Sigmoid colon (tissue), 7 donors: Measurements from ENCODE around the gene COL1A1. TPM values are rescaled to one million over a fixed set of nuclear protein-coding genes. Genes with fewer than 3 reads are reported as not detected.

Experiments
- DNase-seq: peaks from one replicate; pipeline ENCODE4 v3.0.0-alpha.2; 2019
- H3K27ac ChIP-seq, 4 donors: fragments of 200-600 bp; sonication (generic); one replicate each; pipeline ENCODE4 v1.5.1; 2016 to 2019; ENCODE audit warnings: mild to moderate bottlenecking in 1 of 4
- H3K27me3 ChIP-seq, 3 donors: fragments of 200-600 bp; sonication (generic); one replicate each; pipeline ENCODE4 v1.5.1; 2019; ENCODE audit warnings: mild to moderate bottlenecking in 1 of 3
- H3K36me3 ChIP-seq, 4 donors: fragments of 200-600 bp; sonication (generic); one replicate each; pipeline ENCODE4 v1.5.1; 2016 to 2019
- H3K4me1 ChIP-seq, 4 donors: fragments of 200-600 bp; sonication (generic); one replicate each; pipeline ENCODE4 v1.5.1; 2017 to 2019
- H3K4me3 ChIP-seq, 4 donors: fragments of 200-600 bp; sonication (generic); one replicate each; pipeline ENCODE4 v1.5.1; 2017 to 2019; ENCODE audit warnings: mild to moderate bottlenecking in 2 of 4, moderate library complexity in 1 of 4
- H3K9me3 ChIP-seq, 4 donors: fragments of 200-600 bp in 3 of 4; sonication (generic) in 3 of 4; one replicate each; pipeline versions ENCODE4 v1.5.1 to v1.6.1; 2013 to 2019
- EP300 ChIP-seq, 4 donors: sonication (generic); formaldehyde crosslinking; IDR thresholded peaks; one replicate each; pipeline ENCODE4 v1.6.1; 2017; ENCODE audit warnings: antibody characterized with exemption in 4 of 4
- POLR2A ChIP-seq, 2 donors: fragments of 450-650 bp; IDR thresholded peaks; one replicate each; pipeline ENCODE4 v1.6.1; 2016; ENCODE audit warnings: antibody characterized with exemption in 2 of 2, mild to moderate bottlenecking in 2 of 2, moderate library complexity in 2 of 2
- POLR2AphosphoS5 ChIP-seq, 4 donors: sonication (generic); formaldehyde crosslinking; IDR thresholded peaks; one replicate each; pipeline ENCODE4 v1.6.1; 2017; ENCODE audit warnings: antibody characterized with exemption in 4 of 4
- WGBS, 2 donors: extraction: QIAGEN DNeasy Blood & Tissue Kit; methylation state at CpG; one replicate each; pipeline ENCODE4 v1.1.7; 2013; 5-methylcytosine and 5-hydroxymethylcytosine counted together
- intact Hi-C: fragments of 100-400 bp; cut with DNase I; formaldehyde crosslinking; loops from one replicate; pipeline ENCODE4 v1.15.1; 2023
- polyA plus RNA-seq, 3 donors: library from polyadenylated mRNA; stranded (reverse); fragments of 200-250 nt; gene quantifications; one replicate each; pipeline ENCODE4 v1.2.3, GENCODE V29; 2013
- total RNA-seq, 4 donors: library from RNA; depleted of rRNA; stranded (reverse); fragments of >200 nt; gene quantifications; one replicate each; pipeline ENCODE4 v1.1.0, GENCODE V29; 2016
- TF ChIP-seq, protein P1 (sequence below), 4 experiments: fragments of 450-650 bp in 3 of 4; fragments of 200-600 bp in 1 of 4; IDR thresholded peaks; one replicate each; pipeline ENCODE4 v1.5.1; 2016 to 2019; ENCODE audit warnings: antibody characterized with exemption in 4 of 4, mild to moderate bottlenecking in 3 of 4, moderate library complexity in 2 of 4
- donor health status: healthy with polysubstance abuse.
- donor health status: Bipolar disorder and iron deficiency.
- donor health status: healthy.

The COL1A1 gene
- total and polyA plus RNA-seq, 7 donors, result 7.8 to 459 (median 49.2) TPM

DNA sequence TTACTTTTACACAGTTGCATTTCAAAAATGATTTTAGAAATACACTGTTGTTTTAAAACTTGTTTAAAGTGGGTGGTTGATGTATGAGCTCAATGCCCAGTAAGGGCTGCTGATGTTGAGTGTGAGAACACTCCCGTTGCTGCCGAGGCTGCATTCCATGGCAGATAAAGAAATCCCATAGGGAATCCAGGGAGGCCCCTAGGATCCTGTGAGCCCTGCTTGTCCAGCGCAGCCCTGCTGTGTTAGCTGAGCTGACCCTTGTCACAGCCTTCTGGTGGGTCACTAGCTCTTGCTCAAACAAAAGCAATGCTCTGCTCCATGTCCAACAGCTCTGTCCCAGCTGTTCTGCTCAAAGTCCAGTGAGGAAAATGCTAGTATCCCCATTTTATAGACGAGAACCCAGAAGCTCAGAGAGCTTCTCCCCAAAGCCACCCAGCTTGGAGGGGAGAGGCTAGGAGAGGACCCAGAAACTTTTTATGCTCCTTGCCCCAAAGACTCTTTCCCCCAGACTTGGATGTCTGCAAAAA, 18.6 kb upstream of the COL1A1 start:
- Histone ChIP-seq H3K4me3 (no peak overlapping the region), H3K36me3 (no peaks in the 10 kb centered on the region), H3K27me3 (no peaks in the 10 kb centered on the region), H3K9me3 (no peaks in the 10 kb centered on the region), H3K27ac (peak overlapping the region in 3 of 4 donors; percentile 59 to 99 (median 67)), H3K4me1 (peaks cover 0 to 56% (median 46%) of the 10 kb centered on the region in 4 donors)
- 54 to 58% methylated on average over 4 of the region's 4 CpGs for WGBS, 2 donors
- TF ChIP-seq POLR2A (IDR thresholded peaks at IDR 0.05) (no peak), EP300 (IDR thresholded peaks at IDR 0.05) (no peak), POLR2AphosphoS5 (IDR thresholded peaks at IDR 0.05) (no peak)
- TF ChIP-seq, protein P1, sequence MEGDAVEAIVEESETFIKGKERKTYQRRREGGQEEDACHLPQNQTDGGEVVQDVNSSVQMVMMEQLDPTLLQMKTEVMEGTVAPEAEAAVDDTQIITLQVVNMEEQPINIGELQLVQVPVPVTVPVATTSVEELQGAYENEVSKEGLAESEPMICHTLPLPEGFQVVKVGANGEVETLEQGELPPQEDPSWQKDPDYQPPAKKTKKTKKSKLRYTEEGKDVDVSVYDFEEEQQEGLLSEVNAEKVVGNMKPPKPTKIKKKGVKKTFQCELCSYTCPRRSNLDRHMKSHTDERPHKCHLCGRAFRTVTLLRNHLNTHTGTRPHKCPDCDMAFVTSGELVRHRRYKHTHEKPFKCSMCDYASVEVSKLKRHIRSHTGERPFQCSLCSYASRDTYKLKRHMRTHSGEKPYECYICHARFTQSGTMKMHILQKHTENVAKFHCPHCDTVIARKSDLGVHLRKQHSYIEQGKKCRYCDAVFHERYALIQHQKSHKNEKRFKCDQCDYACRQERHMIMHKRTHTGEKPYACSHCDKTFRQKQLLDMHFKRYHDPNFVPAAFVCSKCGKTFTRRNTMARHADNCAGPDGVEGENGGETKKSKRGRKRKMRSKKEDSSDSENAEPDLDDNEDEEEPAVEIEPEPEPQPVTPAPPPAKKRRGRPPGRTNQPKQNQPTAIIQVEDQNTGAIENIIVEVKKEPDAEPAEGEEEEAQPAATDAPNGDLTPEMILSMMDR (IDR thresholded peaks at IDR 0.05), result no peak
- intact Hi-C loops, result no loop called here
- no peak for DNase-seq

DNA sequence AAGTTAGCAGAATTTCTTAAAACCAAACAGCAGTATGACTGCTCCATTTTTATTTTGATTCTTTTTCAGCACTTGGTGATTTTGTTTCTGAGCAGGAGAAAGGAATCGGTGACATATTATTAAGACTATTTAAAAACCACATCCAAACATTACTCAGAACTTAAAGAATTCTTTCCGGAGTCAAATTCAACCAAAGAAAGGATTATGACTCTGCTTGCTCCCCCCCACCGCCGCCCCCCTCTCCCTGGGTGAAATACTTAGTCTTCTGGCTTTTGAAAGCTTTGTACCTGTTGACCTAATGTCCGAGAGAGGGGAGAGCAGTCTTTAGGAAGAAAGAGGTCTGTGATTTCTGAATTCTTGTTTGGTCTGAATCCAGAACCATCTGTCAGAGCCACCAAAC, 17.9 kb upstream of the COL1A1 start:
- H3K4me1 ChIP-seq, result peaks cover 0 to 56% (median 48%) of the 10 kb centered on the region in 4 donors

GRCh38 chr17:50218771-50219315, 17.4 kb upstream of the COL1A1 start:
- TF ChIP-seq, protein P1 (IDR thresholded peaks at IDR 0.05), result no peak
- TF ChIP-seq POLR2A (IDR thresholded peaks at IDR 0.05) (no peak), EP300 (IDR thresholded peaks at IDR 0.05) (no peak), POLR2AphosphoS5 (IDR thresholded peaks at IDR 0.05) (no peak)
- H3K9me3 ChIP-seq, result no peaks in the 10 kb centered on the region
- intact Hi-C loops, result no loop called here
- no peak overlapping the region for H3K4me3 ChIP-seq
- no peaks in the 10 kb centered on the region for H3K36me3 ChIP-seq
- H3K27ac ChIP-seq, result peak overlapping the region; percentile 56 to 99 (median 63)
- no peaks in the 10 kb centered on the region for H3K27me3 ChIP-seq
- peak; percentile 73 for DNase-seq
- peaks cover 0 to 56% (median 48%) of the 10 kb centered on the region in 4 donors for H3K4me1 ChIP-seq
- WGBS, 2 donors, result 82 to 84% methylated on average over 1 of the region's 1 CpG

More for the DNA sequence above, 17.9 kb upstream of the COL1A1 start:
- H3K27ac ChIP-seq, result peak overlapping the region; percentile 56 to 99 (median 63)
- no peaks in the 10 kb centered on the region for H3K9me3 ChIP-seq
- DNase-seq, result no peak
- TF ChIP-seq POLR2AphosphoS5 (IDR thresholded peaks at IDR 0.05) (no peak), POLR2A (IDR thresholded peaks at IDR 0.05) (no peak), EP300 (IDR thresholded peaks at IDR 0.05) (no peak)
- TF ChIP-seq, protein P1 (IDR thresholded peaks at IDR 0.05), result no peak
- intact Hi-C loops, result no loop called here
- H3K27me3 ChIP-seq, result no peaks in the 10 kb centered on the region
- H3K36me3 ChIP-seq, result no peaks in the 10 kb centered on the region
- 73 to 75% methylated on average over 5 of the region's 5 CpGs for WGBS, 2 donors
- H3K4me3 ChIP-seq, result no peak overlapping the region

GRCh38 chr17:50218071-50218759, 16.8 kb upstream of the COL1A1 start:
- peak in 3 of 4 donors; percentile 28 to 37 (median 36) for TF ChIP-seq POLR2AphosphoS5 (IDR thresholded peaks at IDR 0.05)
- no peak for TF ChIP-seq POLR2A (IDR thresholded peaks at IDR 0.05)
- TF ChIP-seq, protein P1 (IDR thresholded peaks at IDR 0.05), result no peak
- TF ChIP-seq EP300 (IDR thresholded peaks at IDR 0.05), result no peak
- no peaks in the 10 kb centered on the region for H3K27me3 ChIP-seq
- H3K9me3 ChIP-seq, result no peaks in the 10 kb centered on the region
- intact Hi-C loops, result no loop called here
- no peak for DNase-seq
- H3K27ac ChIP-seq, result peak overlapping the region; percentile 56 to 99 (median 63)
- 74 to 76% methylated on average over 3 of the region's 3 CpGs for WGBS, 2 donors
- no peaks in the 10 kb centered on the region for H3K36me3 ChIP-seq
- peaks cover 0 to 61% (median 48%) of the 10 kb centered on the region in 4 donors for H3K4me1 ChIP-seq
- no peak overlapping the region for H3K4me3 ChIP-seq
